WTC11 (cell line): Measurements from ENCODE around the gene ADAMTS8. TPM values are rescaled to one million over a fixed set of nuclear protein-coding genes. Genes with fewer than 3 reads are reported as not detected.

Source experiments
- ATAC-seq: fragments of 200-7000 bp; cut with Tn5 transposase; 2 replicates; pipeline ENCODE4 v1.10.0; 2021; ENCODE audit warnings: mild to moderate bottlenecking, moderate library complexity
- CTCF ChIA-PET: fragments of 300-600 bp; sonication (Branson Sonifier 250); formaldehyde crosslinking; loops from one replicate; lab custom pipeline; 2021; ENCODE audit warnings: antibody characterized with exemption; lab: Charles Lee
- POLR2A ChIA-PET: fragments of 350-600 bp; sonication (Branson Sonifier 250); formaldehyde crosslinking; loops from one replicate; lab custom pipeline; 2021; ENCODE audit warnings: antibody characterized with exemption; lab: Charles Lee
- DNase-seq: peaks from one replicate; pipeline ENCODE4 v3.0.0; 2021; ENCODE audit warnings: low spot score
- H3K27ac Mint-ChIP-seq: 2 replicates; pipeline ENCODE4 v1.8.0; 2021; ENCODE audit warnings: mixed read lengths
- H3K27me3 Mint-ChIP-seq: 2 replicates; pipeline ENCODE4 v1.8.0; 2021; ENCODE audit warnings: low read depth, mild to moderate bottlenecking, moderate library complexity, mixed read lengths
- H3K36me3 Mint-ChIP-seq: 2 replicates; pipeline ENCODE4 v1.8.0; 2021; ENCODE audit warnings: mixed read lengths
- H3K4me1 Mint-ChIP-seq: 2 replicates; pipeline ENCODE4 v1.8.0; 2022; ENCODE audit warnings: mixed read lengths
- H3K4me3 Mint-ChIP-seq: 2 replicates; pipeline ENCODE4 v1.8.0; 2021; ENCODE audit warnings: mild to moderate bottlenecking, moderate library complexity, mixed read lengths
- H3K9me3 Mint-ChIP-seq: 2 replicates; pipeline ENCODE4 v1.8.0; 2021; ENCODE audit warnings: mixed read lengths
- AFF4 ChIP-seq: sonication (generic); formaldehyde crosslinking; IDR thresholded peaks from 2 replicates; pipeline ENCODE4 v1.8.1; 2023; ENCODE audit warnings: mild to moderate bottlenecking, missing genetic modification reagents, borderline replicate concordance
- AR ChIP-seq: fragments of 250-450 bp; sonication (Bioruptor Pico); IDR thresholded peaks from 2 replicates; pipeline ENCODE4 v1.9.0; 2021; ENCODE audit warnings: mild to moderate bottlenecking
- ARID4B ChIP-seq: sonication (generic); formaldehyde crosslinking; IDR thresholded peaks from 2 replicates; pipeline ENCODE4 v1.8.0; 2023; ENCODE audit warnings: missing genetic modification reagents, mild to moderate bottlenecking, borderline replicate concordance
- CDX4 ChIP-seq: fragments of 250-450 bp; sonication (Bioruptor Pico); IDR thresholded peaks from 2 replicates; pipeline ENCODE4 v1.9.0; 2021; ENCODE audit warnings: moderate library complexity, mild to moderate bottlenecking, inconsistent platforms, borderline replicate concordance
- CREM ChIP-seq: sonication (generic); formaldehyde crosslinking; IDR thresholded peaks from 2 replicates; pipeline ENCODE4 v1.8.1; 2022; ENCODE audit warnings: mild to moderate bottlenecking, missing genetic modification reagents, moderate library complexity
- ERG ChIP-seq: fragments of 250-450 bp; sonication (Bioruptor Pico); IDR thresholded peaks from 2 replicates; pipeline ENCODE4 v1.8.0; 2021; ENCODE audit warnings: mild to moderate bottlenecking
- FOXJ3 ChIP-seq: sonication (generic); formaldehyde crosslinking; IDR thresholded peaks from 2 replicates; pipeline ENCODE4 v1.9.0; 2021; ENCODE audit warnings: missing genetic modification reagents, mild to moderate bottlenecking, borderline replicate concordance
- JAZF1 ChIP-seq: fragments of 250-450 bp; sonication (Bioruptor Pico); IDR thresholded peaks from 2 replicates; pipeline ENCODE4 v1.9.0; 2021; ENCODE audit warnings: moderate library complexity, mild to moderate bottlenecking, inconsistent platforms
- MAX ChIP-seq: sonication (generic); formaldehyde crosslinking; IDR thresholded peaks from 2 replicates; pipeline ENCODE4 v1.8.0; 2022; ENCODE audit warnings: mild to moderate bottlenecking, missing genetic modification reagents
- SMAD3 ChIP-seq: sonication (generic); formaldehyde crosslinking; IDR thresholded peaks from 2 replicates; pipeline ENCODE4 v1.8.0; 2022; ENCODE audit warnings: missing genetic modification reagents, mild to moderate bottlenecking, borderline replicate concordance
- SP1 ChIP-seq: sonication (generic); formaldehyde crosslinking; conservative IDR thresholded peaks from 2 replicates; pipeline ENCODE4 v1.8.1; 2022; ENCODE audit warnings: missing genetic modification reagents
- USF1 ChIP-seq: sonication (generic); formaldehyde crosslinking; IDR thresholded peaks from 2 replicates; pipeline ENCODE4 v1.8.0; 2022; ENCODE audit warnings: mild to moderate bottlenecking, missing genetic modification reagents
- ZMAT4 ChIP-seq: fragments of 250-450 bp; sonication (Bioruptor Pico); IDR thresholded peaks from 2 replicates; pipeline ENCODE4 v1.9.0; 2021; ENCODE audit warnings: mild to moderate bottlenecking
- ZNF281 ChIP-seq: sonication (generic); formaldehyde crosslinking; IDR thresholded peaks from 2 replicates; pipeline ENCODE4 v1.8.0; 2023; ENCODE audit warnings: mild to moderate bottlenecking, missing genetic modification reagents
- ZNF512 ChIP-seq: sonication (generic); formaldehyde crosslinking; IDR thresholded peaks from 2 replicates; pipeline ENCODE4 v1.8.1; 2022; ENCODE audit warnings: missing genetic modification reagents, borderline replicate concordance
- ZNF671 ChIP-seq: fragments of 250-450 bp; sonication (Bioruptor Pico); IDR thresholded peaks from 2 replicates; pipeline ENCODE4 v1.8.0; 2021; ENCODE audit warnings: mild to moderate bottlenecking
- total RNA-seq: library from RNA; stranded (reverse); gene quantifications from 3 replicates; pipeline ENCODE4 v1.2.3, GENCODE V29; 2021

The ADAMTS8 gene
- total RNA-seq, 1 experiment from 2014 or later, result 9.9 TPM

GRCh38 chr11:130437848-130438247, 9.4 kb upstream of the ADAMTS8 start (continued):
- TF ChIP-seq ZNF281 (CRISPR knock-in tag) (no peak), FOXJ3 (CRISPR knock-in tag) (no peak), AFF4 (CRISPR knock-in tag) (no peak), CDX4 (CRISPR knock-in tag) (no peak), SP1 (CRISPR knock-in tag) (no peak)

GRCh38 chr11:130436171-130436570, 7.8 kb upstream of the ADAMTS8 start:
- CTCF ChIA-PET, result interaction anchor here (1.6 to 9.2 kb wide), 3 partner anchors 12 to 426 kb away, joined by 3 to 152 read pairs (median 6); partner anchors contain the start of gene ADAMTS15
- H3K27ac Mint-ChIP-seq, result no peak overlapping the region
- no peak for ATAC-seq
- DNase-seq, result no peak
- no peaks in the 10 kb centered on the region for H3K4me1 Mint-ChIP-seq
- no peaks in the 10 kb centered on the region; the same call in 1 of the 2 replicates for H3K36me3 Mint-ChIP-seq
- H3K9me3 Mint-ChIP-seq, result peaks cover 10% of the 10 kb centered on the region
- peaks cover 11% of the 10 kb centered on the region for H3K27me3 Mint-ChIP-seq
- no peak overlapping the region for H3K4me3 Mint-ChIP-seq
- POLR2A ChIA-PET, result no interaction called here
- TF ChIP-seq JAZF1 (no peak), USF1 (no peak), ZNF671 (CRISPR knock-in tag) (no peak), ARID4B (CRISPR knock-in tag) (no peak), SMAD3 (CRISPR knock-in tag) (no peak), ZMAT4 (no peak), AR (CRISPR knock-in tag) (no peak), ERG (CRISPR knock-in tag) (no peak), MAX (no peak), CREM (CRISPR knock-in tag) (no peak), ZNF512 (no peak)
